ENCODE data around the gene EFCAB11. TPM values are rescaled to one million over a fixed set of nuclear protein-coding genes. Genes with fewer than 3 reads are reported as not detected.

EFCAB11 gene
- total RNA-seq, 4 donors from 2014 or later = 5.4 to 13.2 (median 6.3) TPM

GRCh38 chr14:89851106-89851505, 103.4 kb downstream of the EFCAB11 start:
- H3K4me1 ChIP-seq = no peaks in the 10 kb centered on the region
- H3K27ac ChIP-seq = no peak overlapping the region
- no peaks in the 10 kb centered on the region for H3K36me3 ChIP-seq
- TF ChIP-seq CTCF (IDR thresholded peaks at IDR 0.05) (no peak), POLR2A (IDR thresholded peaks at IDR 0.05) (no peak)
- intact Hi-C loops (cut with DNase I) = no loop called here
- DNase-seq = no peak
- no peak overlapping the region for H3K4me3 ChIP-seq (replicated peaks in 1 of 3)
- no peaks in the 10 kb centered on the region for H3K27me3 ChIP-seq
- no peaks in the 10 kb centered on the region for H3K9me3 ChIP-seq
- 47 to 51% methylated on average over 1 of the region's 1 CpG for WGBS, 2 donors

- intact Hi-C loops (cut with DNase I) = no loop called here
- Histone ChIP-seq H3K27ac (no peak overlapping the region), H3K4me3 (replicated peaks in 1 of 3) (no peak overlapping the region), H3K27me3 (no peaks in the 10 kb centered on the region), H3K9me3 (no peaks in the 10 kb centered on the region), H3K4me1 (no peaks in the 10 kb centered on the region), H3K36me3 (no peaks in the 10 kb centered on the region)
- WGBS, 2 donors = 93 to 95% methylated on average over 1 of the region's 1 CpG
- DNase-seq = no peak
- TF ChIP-seq CTCF (IDR thresholded peaks at IDR 0.05) (no peak), POLR2A (IDR thresholded peaks at IDR 0.05) (no peak)
Measured at GRCh38 chr14:89849931-89850330, 104.6 kb downstream of the EFCAB11 start.

- no peak for TF ChIP-seq CTCF (IDR thresholded peaks at IDR 0.05)
- TF ChIP-seq POLR2A (IDR thresholded peaks at IDR 0.05) = no peak
- H3K27ac ChIP-seq = no peak overlapping the region
- no peak overlapping the region for H3K4me3 ChIP-seq (replicated peaks in 1 of 3)
- no peaks in the 10 kb centered on the region for H3K4me1 ChIP-seq
- WGBS, 2 donors = 83 to 87% methylated on average over 2 of the region's 2 CpGs
- no peaks in the 10 kb centered on the region for H3K27me3 ChIP-seq
- DNase-seq = no peak
- intact Hi-C loops (cut with DNase I) = no loop called here
- no peaks in the 10 kb centered on the region for H3K9me3 ChIP-seq
- no peaks in the 10 kb centered on the region for H3K36me3 ChIP-seq
Measured at GRCh38 chr14:89848165-89848564, 106.4 kb downstream of the EFCAB11 start.

- 48 to 50% methylated on average over 5 of the region's 5 CpGs for WGBS, 2 donors
- H3K36me3 ChIP-seq = no peaks in the 10 kb centered on the region
- no peaks in the 10 kb centered on the region for H3K9me3 ChIP-seq
- TF ChIP-seq CTCF (IDR thresholded peaks at IDR 0.05) = no peak
- TF ChIP-seq POLR2A (IDR thresholded peaks at IDR 0.05) = no peak
- no peaks in the 10 kb centered on the region for H3K4me1 ChIP-seq
- no peak overlapping the region for H3K27ac ChIP-seq
- H3K4me3 ChIP-seq (replicated peaks in 1 of 3) = no peak overlapping the region
- intact Hi-C loops (cut with DNase I) = no loop called here
- DNase-seq = no peak
- no peaks in the 10 kb centered on the region for H3K27me3 ChIP-seq
Measured at GRCh38 chr14:89845346-89845745, 109.2 kb downstream of the EFCAB11 start.

GRCh38 chr14:89844508-89844907, 110.0 kb downstream of the EFCAB11 start:
- no peaks in the 10 kb centered on the region for H3K9me3 ChIP-seq
- no peaks in the 10 kb centered on the region for H3K4me1 ChIP-seq
- DNase-seq = no peak
- H3K27ac ChIP-seq = no peak overlapping the region
- WGBS, 2 donors = 94 to 96% methylated on average over 1 of the region's 1 CpG
- TF ChIP-seq POLR2A (IDR thresholded peaks at IDR 0.05) = no peak
- TF ChIP-seq CTCF (IDR thresholded peaks at IDR 0.05) = no peak
- H3K36me3 ChIP-seq = no peaks in the 10 kb centered on the region
- intact Hi-C loops (cut with DNase I) = no loop called here
- H3K4me3 ChIP-seq (replicated peaks in 1 of 3) = no peak overlapping the region
- no peaks in the 10 kb centered on the region for H3K27me3 ChIP-seq

Measured in thyroid gland (tissue), 4 donors.